K562 (cell line): ENCODE results near the gene CYB5R3. TPM values are rescaled to one million over a fixed set of nuclear protein-coding genes. Genes with fewer than 3 reads are reported as not detected.
A peak's percentile ranks its signal among the peaks of the same experiment; 100 is the strongest.

Experiments
- CBX1 ChIP-seq: sonication (generic); IDR thresholded peaks from 2 replicates; pipeline ENCODE4 v1.6.1; 2016; ENCODE audit warnings: antibody characterized with exemption, low read depth, mild to moderate bottlenecking
- CREM ChIP-seq: IDR thresholded peaks from 2 replicates; pipeline ENCODE4 v1.6.1; 2014; ENCODE audit warnings: antibody characterized with exemption, low read depth
- ELF1 ChIP-seq: fragments of 200-800 bp; sonication (Bioruptor generic); IDR thresholded peaks from 2 replicates; pipeline ENCODE4 v1.6.1; 2016; ENCODE audit warnings: missing genetic modification characterization, missing compliant biosample characterization
- ELF4 ChIP-seq: fragments of 450-650 bp; formaldehyde crosslinking; IDR thresholded peaks from 2 replicates; pipeline ENCODE4 v1.4.0; 2022; ENCODE audit warnings: missing genetic modification characterization
- ESRRA ChIP-seq: fragments of 450-650 bp; IDR thresholded peaks from 2 replicates; pipeline ENCODE4 v1.6.1; 2014; ENCODE audit warnings: low read depth, mild to moderate bottlenecking, moderate library complexity, borderline replicate concordance
- MAZ ChIP-seq, 2 experiments: fragments of 450-650 bp in 1 of 2; sonication (generic) in 1 of 2; formaldehyde crosslinking; IDR thresholded peaks in 1 of 2; conservative IDR thresholded peaks in 1 of 2; 2 replicates each; pipeline versions ENCODE4 v1.4.0 to v1.5.0; 2020; ENCODE audit warnings: mild to moderate bottlenecking in 1 of 2, missing genetic modification reagents in 1 of 2
- NCOA6 ChIP-seq: fragments of 450-650 bp; IDR thresholded peaks from 2 replicates; pipeline ENCODE4 v1.6.1; 2017; ENCODE audit warnings: mild to moderate bottlenecking
- NR2C2 ChIP-seq, 2 experiments: fragments of 200-800 bp in 1 of 2; sonication (Bioruptor generic) in 1 of 2; sonication (generic) in 1 of 2; formaldehyde crosslinking in 1 of 2; IDR thresholded peaks; 2 replicates each; pipeline versions ENCODE4 v1.6.1 to v1.8.0; 2016 to 2022; ENCODE audit warnings: mild to moderate bottlenecking in 1 of 2, missing compliant biosample characterization in 1 of 2, missing genetic modification characterization in 1 of 2, missing genetic modification reagents in 1 of 2
- PATZ1 ChIP-seq: fragments of 250-450 bp; sonication (Bioruptor Pico); IDR thresholded peaks from 2 replicates; pipeline ENCODE4 v1.5.0; 2020; ENCODE audit warnings: mild to moderate bottlenecking, borderline replicate concordance
- PRMT5 ChIP-seq: sonication (generic); formaldehyde crosslinking; IDR thresholded peaks from 2 replicates; pipeline ENCODE4 v1.5.0; 2020; ENCODE audit warnings: missing genetic modification reagents
- PRPF4 ChIP-seq: fragments of 200-400 bp; formaldehyde crosslinking; IDR thresholded peaks from one replicate; pipeline ENCODE4 v1.6.1; 2017; ENCODE audit warnings: low read length, low read depth, mild to moderate bottlenecking; ENCODE audit not compliant: insufficient read depth, poor library complexity, severe bottlenecking
- RNF219 ChIP-seq: fragments of 250-450 bp; sonication (Bioruptor Pico); IDR thresholded peaks from 2 replicates; pipeline ENCODE4 v1.5.0; 2022; ENCODE audit warnings: mild to moderate bottlenecking
- TARDBP ChIP-seq: fragments of 450-650 bp; IDR thresholded peaks from 2 replicates; pipeline ENCODE4 v1.6.1; 2016
- ZNF311 ChIP-seq: fragments of 250-450 bp; sonication (Bioruptor Pico); IDR thresholded peaks from 2 replicates; pipeline ENCODE4 v1.4.0; 2020; ENCODE audit warnings: mild to moderate bottlenecking, moderate library complexity
- polyA plus RNA-seq, 8 experiments: library from polyadenylated mRNA; depleted of rRNA in 4 of 8; stranded (reverse) in 5 of 8; unstranded in 3 of 8; fragments of >200 nt; fragmentation: Nextera tagmentation in 2 of 8; fragmentation: Illumina TruSeq in 1 of 8; extraction: Ambion mirVana in 2 of 8; extraction: Trizol in 1 of 8; gene quantifications; 2 replicates each; pipeline versions ENCODE4 v1.2.1 to v1.2.3, GENCODE V29; 2011 to 2014; ENCODE audit warnings: inconsistent platforms in 1 of 8, missing spikeins in 1 of 8
- total RNA-seq, 7 experiments: library from RNA; depleted of rRNA in 6 of 7; stranded (reverse); fragments of >200 nt in 6 of 7; fragmentation: Illumina TruSeq in 2 of 7; extraction: Trizol in 2 of 7; gene quantifications; 2 replicates each; pipeline versions ENCODE4 v1.2.1 to v1.2.3, GENCODE V29; 2011 to 2021; ENCODE audit warnings: low replicate concordance in 1 of 7
- TF ChIP-seq, protein P1 (sequence below), 3 experiments: fragments of 200-800 bp in 1 of 3; sonication (Bioruptor generic) in 1 of 3; sonication (generic) in 1 of 3; formaldehyde crosslinking in 1 of 3; IDR thresholded peaks; 2 replicates each; pipeline versions ENCODE4 v1.6.1 to v1.8.0; 2016 to 2022; ENCODE audit warnings: mild to moderate bottlenecking in 2 of 3, missing compliant biosample characterization in 2 of 3, missing genetic modification characterization in 2 of 3, missing genetic modification reagents in 1 of 3
- TF ChIP-seq, protein P2 (sequence below): fragments of 200-800 bp; sonication (Bioruptor generic); IDR thresholded peaks from 2 replicates; pipeline ENCODE4 v1.6.1; 2017; ENCODE audit warnings: missing genetic modification characterization, missing compliant biosample characterization
- TF ChIP-seq, protein P3 (sequence below): fragments of 250-450 bp; sonication (Bioruptor Pico); IDR thresholded peaks from 2 replicates; pipeline ENCODE4 v1.8.0; 2021; ENCODE audit warnings: moderate library complexity, mild to moderate bottlenecking, inconsistent platforms

The CYB5R3 gene
- total and polyA plus RNA-seq, 9 of the 15 experiments (the other 6 are each of a cell fraction or from before 2014, with no cell fraction given): 1.4 to 66.8 (median 23.4) TPM

GRCh38 chr22:42615092-42615859 lies 33.9 kb downstream of the CYB5R3 start (continued):
- TF ChIP-seq, protein P1, sequence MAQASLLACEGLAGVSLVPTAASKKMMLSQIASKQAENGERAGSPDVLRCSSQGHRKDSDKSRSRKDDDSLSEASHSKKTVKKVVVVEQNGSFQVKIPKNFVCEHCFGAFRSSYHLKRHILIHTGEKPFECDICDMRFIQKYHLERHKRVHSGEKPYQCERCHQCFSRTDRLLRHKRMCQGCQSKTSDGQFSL (CRISPR knock-in tag; IDR thresholded peaks at IDR 0.05): no peak
- TF ChIP-seq, protein P1 (tag; IDR thresholded peaks at IDR 0.05): no peak
- TF ChIP-seq PRMT5 (CRISPR knock-in tag) (no peak), ELF1 (tag) (peak; percentile 58), MAZ (CRISPR knock-in tag; conservative IDR thresholded peaks at IDR 0.05 in 1 of 2, IDR thresholded peaks at IDR 0.05 in 1 of 2) (peak; percentile 74 to 80), CBX1 (peak; percentile 100), ESRRA (peak; percentile 96), NR2C2 (CRISPR knock-in tag; IDR thresholded peaks at IDR 0.05) (peak; percentile 73), NR2C2 (tag; IDR thresholded peaks at IDR 0.05) (peak; percentile 90), PATZ1 (peak; percentile 86; the same call in 1 of the 2 replicates), ZNF311 (CRISPR knock-in tag) (no peak), PRPF4 (peak; percentile 73), TARDBP (peak; percentile 88), NCOA6 (peak; percentile 62; the same call in 1 of the 2 replicates), RNF219 (CRISPR knock-in tag) (peak; percentile 70; the same call in 1 of the 2 replicates), CREM (peak; percentile 82), ELF4 (peak; percentile 99)
- TF ChIP-seq, protein P2, sequence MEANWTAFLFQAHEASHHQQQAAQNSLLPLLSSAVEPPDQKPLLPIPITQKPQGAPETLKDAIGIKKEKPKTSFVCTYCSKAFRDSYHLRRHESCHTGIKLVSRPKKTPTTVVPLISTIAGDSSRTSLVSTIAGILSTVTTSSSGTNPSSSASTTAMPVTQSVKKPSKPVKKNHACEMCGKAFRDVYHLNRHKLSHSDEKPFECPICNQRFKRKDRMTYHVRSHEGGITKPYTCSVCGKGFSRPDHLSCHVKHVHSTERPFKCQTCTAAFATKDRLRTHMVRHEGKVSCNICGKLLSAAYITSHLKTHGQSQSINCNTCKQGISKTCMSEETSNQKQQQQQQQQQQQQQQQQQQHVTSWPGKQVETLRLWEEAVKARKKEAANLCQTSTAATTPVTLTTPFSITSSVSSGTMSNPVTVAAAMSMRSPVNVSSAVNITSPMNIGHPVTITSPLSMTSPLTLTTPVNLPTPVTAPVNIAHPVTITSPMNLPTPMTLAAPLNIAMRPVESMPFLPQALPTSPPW (CRISPR knock-in tag): peak; percentile 47
- TF ChIP-seq, protein P3, sequence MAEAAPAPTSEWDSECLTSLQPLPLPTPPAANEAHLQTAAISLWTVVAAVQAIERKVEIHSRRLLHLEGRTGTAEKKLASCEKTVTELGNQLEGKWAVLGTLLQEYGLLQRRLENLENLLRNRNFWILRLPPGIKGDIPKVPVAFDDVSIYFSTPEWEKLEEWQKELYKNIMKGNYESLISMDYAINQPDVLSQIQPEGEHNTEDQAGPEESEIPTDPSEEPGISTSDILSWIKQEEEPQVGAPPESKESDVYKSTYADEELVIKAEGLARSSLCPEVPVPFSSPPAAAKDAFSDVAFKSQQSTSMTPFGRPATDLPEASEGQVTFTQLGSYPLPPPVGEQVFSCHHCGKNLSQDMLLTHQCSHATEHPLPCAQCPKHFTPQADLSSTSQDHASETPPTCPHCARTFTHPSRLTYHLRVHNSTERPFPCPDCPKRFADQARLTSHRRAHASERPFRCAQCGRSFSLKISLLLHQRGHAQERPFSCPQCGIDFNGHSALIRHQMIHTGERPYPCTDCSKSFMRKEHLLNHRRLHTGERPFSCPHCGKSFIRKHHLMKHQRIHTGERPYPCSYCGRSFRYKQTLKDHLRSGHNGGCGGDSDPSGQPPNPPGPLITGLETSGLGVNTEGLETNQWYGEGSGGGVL (CRISPR knock-in tag): no peak
